GM18907 (cell line): Measurements from ENCODE around the gene RAVER1.
"Not testable (repeated sequence)": the region's sequence is repeated elsewhere in the genome, so short reads cannot be mapped to it uniquely, and the experiment has no call there.

Experiments used
- ATAC-seq: cut with Tn5 transposase; IDR thresholded peaks from one replicate; pipeline ENCODE4 v1.9.1; 2021; ENCODE audit warnings: mild to moderate bottlenecking, moderate library complexity; ENCODE audit not compliant: unreplicated experiment

RAVER1 gene

DNA sequence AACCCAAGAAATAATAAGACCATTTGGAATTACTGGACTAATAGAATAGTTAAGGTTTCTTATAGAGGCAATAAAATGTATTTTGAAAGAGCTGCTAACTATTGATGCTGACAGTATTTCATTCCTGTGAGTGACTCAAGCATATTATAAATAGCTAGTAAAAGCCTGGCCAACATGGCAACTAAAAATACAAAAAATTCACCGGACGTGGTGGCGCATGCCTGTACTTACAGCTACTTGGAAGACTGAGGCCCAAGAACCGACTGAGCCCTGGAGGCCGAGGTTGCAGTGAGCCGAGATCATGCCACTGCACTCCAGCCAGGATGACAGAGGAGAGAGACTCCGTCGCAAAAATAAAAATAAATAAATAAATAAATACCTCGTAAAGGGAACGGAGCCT is 11.5 kb upstream of the RAVER1 start:
- ATAC-seq, result no peak

DNA sequence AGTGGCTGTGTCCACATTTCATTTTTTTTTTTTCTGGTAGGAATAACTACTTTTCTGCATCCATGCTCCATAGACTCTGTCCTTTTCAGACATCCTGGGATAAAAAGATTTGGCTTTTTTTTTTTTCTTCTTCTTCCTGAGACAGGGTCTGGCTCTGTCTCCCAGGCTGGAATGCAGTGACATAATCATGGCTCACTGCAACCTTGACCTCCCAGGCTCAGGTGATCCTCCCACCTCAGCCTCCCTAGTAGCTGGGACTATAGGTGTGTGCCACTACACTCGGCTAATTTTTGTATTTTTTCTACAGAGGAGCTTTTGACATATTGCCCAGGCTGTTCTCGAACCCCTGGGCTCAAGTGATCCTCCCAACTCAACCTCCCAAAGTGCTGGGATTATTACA is 10.2 kb upstream of the RAVER1 start:
- no peak for ATAC-seq

DNA sequence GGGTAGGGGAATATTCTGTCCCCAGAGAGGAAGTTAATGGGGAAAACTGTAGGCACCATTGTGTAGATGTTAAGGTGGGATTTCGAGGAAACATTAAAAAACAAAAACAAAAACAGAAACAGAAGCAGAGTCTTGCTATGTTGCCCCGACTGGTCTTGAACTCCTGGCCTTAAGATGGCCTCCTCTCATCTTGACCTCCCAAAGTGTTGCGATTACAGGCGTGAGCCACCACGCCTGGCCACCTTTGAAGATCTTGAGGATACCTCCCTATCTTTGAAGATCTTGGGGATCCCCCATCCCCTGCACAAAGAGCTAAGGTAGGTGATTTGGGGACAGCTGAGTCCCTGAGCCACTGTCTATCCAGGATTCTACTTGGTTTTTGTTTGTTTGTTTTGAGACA is 6.6 kb upstream of the RAVER1 start:
- no peak for ATAC-seq

DNA sequence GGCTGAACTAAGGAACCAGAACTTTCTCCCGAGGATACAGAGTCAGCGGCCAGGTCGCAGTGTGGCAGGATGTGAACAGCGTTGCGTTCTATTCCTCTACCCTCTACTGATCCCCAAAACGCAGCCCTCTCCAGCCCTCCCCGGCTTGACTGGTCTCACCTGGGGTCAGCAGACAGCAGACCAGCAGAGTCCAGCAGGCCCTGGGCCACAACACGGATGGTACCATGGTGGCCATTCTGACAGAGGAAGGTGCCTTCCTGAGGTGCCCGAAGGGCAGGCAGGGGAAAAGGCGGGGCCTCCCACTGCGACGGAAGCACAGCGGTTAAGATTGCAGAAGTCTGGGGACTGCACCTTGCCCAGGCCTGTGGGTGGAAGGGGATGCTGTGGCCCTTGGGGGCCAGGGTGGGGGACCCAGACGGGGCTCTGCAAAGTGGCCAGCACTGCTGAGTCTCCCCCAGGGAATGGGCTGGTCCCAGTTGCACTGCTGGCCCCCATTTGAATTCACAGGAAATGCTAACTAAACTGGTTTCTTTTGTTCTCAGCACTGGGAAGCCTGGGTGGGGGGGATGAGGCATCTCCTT is 6.1 kb upstream of the RAVER1 start, which contains the start of gene ICAM3:
Gene ICAM3 (minus strand): TSS at position 245 of the 581 bp plus-strand sequence. CDS start 10 bp downstream, at position 235.
- peak; percentile 62 for ATAC-seq

DNA sequence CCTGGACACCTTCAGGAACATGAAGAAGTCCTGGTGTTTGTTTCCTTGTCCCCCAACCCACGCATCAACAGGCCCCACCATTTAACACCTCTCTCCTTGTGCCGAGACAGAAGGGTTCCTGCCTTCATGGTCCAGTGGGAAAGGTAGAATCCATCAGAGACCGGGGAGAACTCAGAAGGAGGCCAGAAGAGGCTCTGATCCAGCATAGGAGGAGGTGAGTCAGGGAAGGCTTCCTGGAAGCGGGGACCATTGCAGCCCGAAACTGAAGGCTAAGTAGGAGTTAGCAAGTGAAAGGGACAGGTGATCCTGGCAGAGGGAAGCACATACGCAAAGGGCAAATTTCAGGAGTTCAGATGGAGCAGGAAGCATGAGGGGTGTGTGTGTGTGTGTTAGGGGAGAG is 5.6 kb upstream of the RAVER1 start:
- no peak for ATAC-seq

- ATAC-seq, result not testable (repeated sequence)
Measured at GRCh38 chr19:10336725-10337124, 3.4 kb upstream of the RAVER1 start.

DNA sequence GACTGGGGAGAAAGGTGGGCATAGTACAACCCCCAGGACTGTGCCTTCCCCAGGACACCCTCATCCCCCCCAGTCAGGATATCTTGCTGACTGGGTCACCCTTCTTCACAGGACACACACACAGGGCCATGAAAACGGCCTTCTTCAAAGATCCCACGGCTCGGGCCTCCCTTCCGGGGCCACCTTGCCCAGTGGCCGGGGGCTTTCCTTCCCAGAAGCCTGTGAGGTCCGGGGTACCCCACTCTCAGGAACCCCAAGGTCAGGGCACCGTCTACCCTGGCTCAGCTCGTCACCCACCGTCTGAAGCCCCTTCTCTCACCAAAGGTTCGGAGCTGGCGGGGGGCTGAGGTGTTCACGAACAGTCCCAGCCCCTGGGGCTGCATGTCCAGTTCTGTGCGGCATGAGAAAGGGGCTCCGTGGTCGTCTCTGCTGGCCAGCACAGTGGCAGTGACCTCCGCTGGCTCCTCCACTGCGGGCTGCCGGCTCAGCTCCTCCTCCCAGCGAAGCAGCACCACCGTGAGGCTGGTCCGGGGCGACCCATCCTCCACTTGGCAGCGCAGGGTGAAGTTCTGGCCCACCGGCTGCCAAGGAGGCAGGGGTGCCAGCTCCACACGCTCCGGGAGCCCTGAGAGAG is 2.1 kb upstream of the RAVER1 start:
- ATAC-seq, result no peak

- ATAC-seq, result no peak
Measured at GRCh38 chr19:10334588-10335351, 1.4 kb upstream of the RAVER1 start.

DNA sequence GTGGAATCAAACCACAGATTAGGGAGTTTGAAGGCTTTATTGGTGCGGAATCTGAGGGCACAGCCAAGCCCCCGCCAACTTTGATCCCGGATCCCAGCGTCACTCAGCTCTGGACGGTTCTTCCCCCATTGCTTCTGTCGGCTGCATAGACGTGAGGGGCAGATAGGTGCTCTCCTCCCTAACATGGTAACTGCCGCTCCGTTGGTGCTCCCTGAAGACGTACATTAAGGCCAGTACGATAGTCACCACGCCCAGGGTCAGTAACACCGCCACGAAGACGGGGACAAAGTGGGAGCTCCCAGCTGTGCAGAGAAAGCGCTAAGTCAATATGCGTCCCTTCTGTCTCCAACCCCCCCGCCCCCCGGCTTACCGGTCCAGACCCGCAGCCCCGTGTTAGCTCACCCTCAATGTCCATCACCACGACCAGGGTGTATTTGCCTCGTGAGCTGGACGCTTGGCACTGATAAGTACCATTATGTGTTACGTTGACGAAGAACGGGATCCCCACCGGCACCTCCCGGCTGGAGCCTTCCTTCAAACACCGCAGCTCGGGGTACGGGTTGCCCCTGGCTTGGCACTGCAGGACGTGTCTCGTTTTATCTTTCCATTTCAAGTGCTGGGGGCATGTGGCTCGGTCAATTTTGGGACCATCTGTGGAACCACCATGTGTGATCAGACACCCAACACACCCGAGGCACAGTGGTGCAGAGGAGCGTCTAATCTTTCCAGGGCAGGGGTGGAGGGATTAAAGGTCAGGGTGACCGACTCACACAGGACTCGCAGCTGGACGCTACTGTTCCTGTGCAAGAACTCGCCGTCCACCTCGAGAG is 644 bp upstream of the RAVER1 start:
- no peak for ATAC-seq

- ATAC-seq, result peak; percentile 6
Measured at GRCh38 chr19:10332158-10332964, 968 bp downstream of the RAVER1 start.

DNA sequence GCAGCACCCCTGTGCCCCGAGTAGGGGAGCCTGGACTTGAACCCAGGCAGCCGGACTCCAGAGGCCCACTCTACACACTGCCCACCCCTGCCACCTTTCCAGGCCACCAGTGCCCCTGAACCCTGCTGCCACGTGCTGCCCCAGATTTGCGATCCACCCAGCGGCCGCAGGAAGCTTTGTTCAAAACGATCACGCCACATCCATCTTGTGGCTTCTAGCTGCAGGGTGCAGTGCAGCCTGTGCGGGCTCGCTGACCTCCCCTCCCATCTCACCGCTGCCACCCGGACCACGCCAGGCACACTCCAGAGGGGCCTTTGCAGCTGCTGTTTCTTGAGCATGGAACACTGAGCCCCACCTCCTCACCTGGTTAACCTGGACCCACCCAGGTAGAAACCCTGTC is 3.8 kb downstream of the RAVER1 start:
- ATAC-seq, result no peak

GRCh38 chr19:10328558-10329429 is 4.5 kb downstream of the RAVER1 start:
- no peak for ATAC-seq

DNA sequence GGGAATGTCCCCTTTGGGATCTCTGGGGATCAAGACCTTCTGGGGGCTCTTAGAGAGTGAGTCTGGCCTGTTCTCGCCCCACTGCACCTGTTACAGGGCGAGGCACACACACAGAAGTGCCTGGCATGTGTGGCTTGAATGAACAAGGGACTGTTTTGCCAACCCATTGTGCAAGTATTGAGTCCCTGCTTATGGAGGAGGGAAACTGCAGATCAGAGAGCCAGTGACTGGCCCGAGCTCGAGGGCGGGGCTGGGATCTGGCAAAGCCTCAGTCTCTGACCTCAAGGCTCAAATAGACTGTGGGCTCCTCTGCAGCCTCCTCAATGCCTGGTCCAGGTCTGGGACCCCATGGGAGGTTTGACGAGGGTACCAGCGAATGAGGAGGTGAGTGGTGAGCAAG is 5.5 kb downstream of the RAVER1 start:
- ATAC-seq, result no peak

GRCh38 chr19:10325732-10326131 is 7.6 kb downstream of the RAVER1 start:
- no peak for ATAC-seq

- no peak for ATAC-seq
Measured at GRCh38 chr19:10321874-10322835, 11.2 kb downstream of the RAVER1 start.

- no peak for ATAC-seq
Measured at GRCh38 chr19:10321417-10321797, 11.9 kb downstream of the RAVER1 start.

DNA sequence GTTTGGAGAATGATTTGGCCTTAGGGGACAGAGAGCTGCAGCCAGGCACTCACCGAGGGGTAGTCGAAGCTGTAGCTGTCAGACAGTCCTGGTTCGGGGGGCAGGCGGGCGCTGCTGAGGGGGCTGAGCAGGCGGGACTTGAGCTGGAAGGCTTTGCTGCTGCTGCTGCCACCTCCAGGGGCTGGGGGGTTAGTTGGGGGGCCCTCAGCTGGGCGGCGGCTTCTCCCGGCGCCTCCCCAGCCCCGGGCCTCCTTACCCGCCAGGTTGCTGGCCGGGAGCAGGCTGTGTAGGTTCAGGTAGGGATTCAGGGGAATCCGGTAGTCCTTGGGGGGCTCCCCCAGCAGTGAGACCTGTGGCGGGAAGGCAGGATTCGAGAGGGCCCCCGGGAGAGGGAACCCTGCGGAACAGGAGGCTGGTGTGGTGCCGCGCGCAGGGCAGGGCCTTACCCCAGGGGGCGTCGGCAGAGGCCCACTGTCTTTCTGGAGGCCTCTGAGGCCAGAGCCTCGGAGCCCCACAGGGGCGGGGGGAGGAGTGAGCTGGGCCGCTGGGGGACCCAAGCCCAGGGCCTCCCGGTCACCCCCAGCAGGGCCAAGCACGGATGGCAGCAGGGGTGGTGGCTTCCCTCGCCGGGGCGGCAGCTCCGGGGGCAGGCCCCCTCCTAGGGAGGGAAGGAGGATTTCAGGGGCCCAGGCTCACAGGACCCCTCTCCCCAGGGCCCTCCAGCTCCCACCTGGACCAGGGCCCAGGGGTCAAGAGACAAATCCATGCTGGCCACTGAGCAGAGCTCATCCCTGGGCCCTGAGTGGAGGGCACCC is 12.5 kb downstream of the RAVER1 start:
- no peak for ATAC-seq
